ENCODE results near the gene ABAT. TPM values are rescaled to one million over a fixed set of nuclear protein-coding genes. Genes with fewer than 3 reads are reported as not detected.
A peak's percentile ranks its signal among the peaks of the same experiment; 100 is the strongest.
"Not testable (repeated sequence)": the region's sequence is repeated elsewhere in the genome, so short reads cannot be mapped to it uniquely, and the experiment has no call there.

The ABAT gene
- total RNA-seq, 2 donors from 2014 or later = 3.5 to 8.7 TPM

DNA sequence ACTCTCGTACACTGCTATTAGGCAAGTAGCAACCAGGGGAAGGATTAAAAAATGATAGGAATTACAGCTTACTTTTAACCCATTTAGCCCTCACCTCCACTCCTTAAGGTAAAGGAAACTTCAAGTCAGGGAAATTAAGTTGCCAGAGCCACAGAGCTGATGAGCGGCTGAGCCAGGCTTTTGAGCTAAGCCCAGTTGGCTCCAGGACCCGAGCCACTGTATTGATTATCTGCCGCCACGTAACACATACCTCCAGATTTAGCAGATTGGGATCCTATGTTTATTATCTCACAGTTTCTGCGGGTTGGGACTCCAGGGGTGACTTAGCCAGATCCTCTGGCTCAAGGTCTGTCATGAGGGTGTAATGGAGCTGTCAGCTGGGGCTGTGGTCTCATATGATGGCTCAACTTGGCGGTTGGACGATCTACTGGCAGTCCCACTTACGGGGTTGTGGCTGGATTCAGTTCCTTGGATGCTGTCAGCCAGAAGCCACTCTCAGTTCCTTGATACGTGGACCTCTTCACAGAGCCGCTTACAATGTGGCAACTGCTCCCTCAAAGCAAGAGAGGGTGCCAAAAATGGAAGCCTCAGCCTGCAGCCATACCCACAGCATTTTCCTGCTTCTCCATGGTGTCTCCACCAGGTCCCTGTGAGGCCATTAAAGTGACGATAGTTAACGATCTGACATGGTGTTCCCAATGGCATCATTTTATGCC, 65.7 kb downstream of the ABAT start:
- ATAC-seq = no peak
- Mint-ChIP-seq H3K36me3 (peaks cover 0 to 7% of the 10 kb centered on the region in 2 donors), H3K9me3 (no peaks in the 10 kb centered on the region), H3K27ac (peak overlapping the region in 1 of 2 donors; percentile 10)
- DNase-seq (ENCODE audit: low spot score in 2 of 2) = no peak

DNA sequence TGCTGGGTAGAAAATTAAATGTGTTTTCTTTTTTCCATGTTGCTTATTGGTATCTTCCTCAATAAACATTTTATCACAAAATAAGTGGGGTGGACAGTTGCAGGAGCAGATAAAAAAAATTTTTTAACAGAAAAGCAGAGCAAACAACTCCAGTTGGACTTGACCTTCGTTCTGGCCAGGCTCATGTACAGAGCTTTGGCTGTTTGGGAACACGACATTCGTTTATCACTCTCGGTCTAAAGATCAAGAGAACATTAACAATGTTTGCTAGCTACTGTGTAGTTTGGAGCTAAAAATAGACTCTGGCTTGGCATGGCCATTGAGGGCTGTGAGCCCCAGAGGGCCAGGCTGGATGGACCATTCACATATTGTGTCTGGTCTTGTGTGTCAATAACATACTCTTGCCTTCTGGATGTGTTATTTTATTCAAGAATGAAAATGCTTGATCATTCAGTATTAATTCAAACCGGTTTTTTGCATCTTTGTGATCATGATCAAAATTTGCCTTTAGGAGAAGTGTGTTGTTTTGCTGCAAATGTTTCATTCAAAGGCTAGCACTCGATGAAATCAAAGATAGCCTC, 66.4 kb downstream of the ABAT start:
- no peak for DNase-seq (ENCODE audit: low spot score in 2 of 2)
- Mint-ChIP-seq H3K9me3 (no peaks in the 10 kb centered on the region), H3K27ac (no peak overlapping the region), H3K36me3 (peaks cover 0 to 5% of the 10 kb centered on the region in 2 donors)
- ATAC-seq = no peak

DNA sequence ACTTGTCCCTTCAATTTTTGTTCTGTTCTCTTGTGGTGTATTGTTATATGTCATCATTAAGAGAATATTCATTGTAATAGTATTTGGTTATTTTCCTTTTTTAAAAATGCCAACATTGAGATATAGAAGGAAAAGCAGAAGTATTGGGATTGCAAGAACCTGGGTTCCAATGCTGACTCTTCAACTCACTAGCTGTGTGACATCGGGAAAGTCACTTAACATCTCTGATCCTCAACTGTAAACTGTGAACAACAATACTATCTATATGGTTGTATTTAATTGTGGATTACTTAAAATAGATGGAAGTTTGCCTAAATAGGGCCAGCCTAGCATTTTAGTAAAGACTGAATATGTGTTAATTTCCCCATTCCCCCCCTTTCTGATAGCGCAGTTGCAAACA, 67.2 kb downstream of the ABAT start:
- no peak for DNase-seq (ENCODE audit: low spot score in 2 of 2)
- H3K36me3 Mint-ChIP-seq = no peaks in the 10 kb centered on the region
- no peak for ATAC-seq
- H3K27ac Mint-ChIP-seq = no peak overlapping the region
- no peaks in the 10 kb centered on the region for H3K9me3 Mint-ChIP-seq

GRCh38 chr16:8742068-8742467, 67.7 kb downstream of the ABAT start:
- Mint-ChIP-seq H3K27ac (peak overlapping the region in 1 of 2 donors; percentile 58), H3K36me3 (no peaks in the 10 kb centered on the region), H3K9me3 (no peaks in the 10 kb centered on the region)
- DNase-seq (ENCODE audit: low spot score in 2 of 2) = no peak
- no peak for ATAC-seq

DNA sequence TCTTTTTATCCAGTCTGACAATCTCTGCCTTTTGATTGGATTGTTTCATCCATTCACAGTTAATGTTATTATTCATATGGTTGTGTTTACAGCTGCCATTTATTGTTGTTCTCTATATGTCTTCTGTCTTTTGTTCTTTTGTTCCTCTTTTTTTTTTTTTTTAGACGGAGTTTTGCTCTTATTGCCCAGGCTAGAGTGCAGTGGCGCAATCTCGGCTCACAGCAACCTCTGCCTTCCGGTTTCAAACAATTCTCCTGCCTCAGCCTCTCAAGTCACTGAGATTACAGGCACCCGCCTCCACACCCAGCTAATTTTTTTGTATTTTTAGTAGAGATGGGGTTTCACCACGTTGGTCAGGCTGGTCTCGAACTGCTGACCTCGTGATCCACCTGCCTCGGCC, 74.5 kb downstream of the ABAT start:
- not testable (repeated sequence) for H3K27ac Mint-ChIP-seq

GRCh38 chr16:8751481-8752311, 77.3 kb downstream of the ABAT start:
- Mint-ChIP-seq H3K36me3 (no peaks in the 10 kb centered on the region), H3K9me3 (no peaks in the 10 kb centered on the region), H3K27ac (no peak overlapping the region)
- DNase-seq (ENCODE audit: low spot score in 2 of 2) = no peak
- ATAC-seq = no peak

More for the DNA sequence above, 74.5 kb downstream of the ABAT start:
- H3K36me3 Mint-ChIP-seq; H3K9me3 Mint-ChIP-seq; ATAC-seq; DNase-seq (ENCODE audit: low spot score in 2 of 2): not testable (repeated sequence)

- no peak for DNase-seq (ENCODE audit: low spot score in 2 of 2)
- ATAC-seq = no peak
- Mint-ChIP-seq H3K27ac (no peak overlapping the region), H3K36me3 (no peaks in the 10 kb centered on the region), H3K9me3 (no peaks in the 10 kb centered on the region)
Observed at GRCh38 chr16:8752706-8753105, 78.3 kb downstream of the ABAT start.

DNA sequence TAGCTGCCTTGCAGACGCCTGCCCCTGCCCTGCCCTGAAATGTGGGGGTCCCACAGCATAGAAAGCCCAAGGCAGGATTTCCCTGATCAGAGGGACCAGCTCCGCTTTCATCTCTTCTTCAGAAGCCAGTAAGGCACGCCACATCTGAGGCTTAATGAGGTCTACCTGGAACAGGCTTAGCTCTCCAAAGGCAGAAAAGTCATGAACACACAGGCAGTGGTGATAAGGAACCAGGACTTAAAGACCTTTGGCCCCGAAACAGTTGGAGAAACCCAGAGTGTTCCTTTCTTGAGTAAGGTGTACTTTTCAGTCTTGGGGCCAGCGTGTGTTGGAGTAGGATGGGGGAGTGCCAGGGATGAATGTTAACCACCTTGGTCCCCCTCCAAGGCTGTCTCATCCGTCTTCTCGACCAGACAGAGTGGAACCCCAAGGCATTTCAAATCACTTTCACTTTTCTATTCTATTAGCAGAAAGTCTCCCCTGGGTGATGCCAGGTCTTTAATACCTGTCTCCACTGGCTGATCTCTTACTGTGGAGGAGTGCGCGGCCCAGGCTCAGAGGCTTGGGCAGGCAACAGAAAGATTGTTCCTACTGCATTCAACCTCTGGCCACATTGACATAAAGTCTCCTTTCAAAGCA, 79.1 kb downstream of the ABAT start:
- Mint-ChIP-seq H3K9me3 (no peaks in the 10 kb centered on the region), H3K36me3 (no peaks in the 10 kb centered on the region), H3K27ac (peak overlapping the region in 1 of 2 donors; percentile 50)
- DNase-seq (ENCODE audit: low spot score in 2 of 2) (no peak), ATAC-seq (no peak)

DNA sequence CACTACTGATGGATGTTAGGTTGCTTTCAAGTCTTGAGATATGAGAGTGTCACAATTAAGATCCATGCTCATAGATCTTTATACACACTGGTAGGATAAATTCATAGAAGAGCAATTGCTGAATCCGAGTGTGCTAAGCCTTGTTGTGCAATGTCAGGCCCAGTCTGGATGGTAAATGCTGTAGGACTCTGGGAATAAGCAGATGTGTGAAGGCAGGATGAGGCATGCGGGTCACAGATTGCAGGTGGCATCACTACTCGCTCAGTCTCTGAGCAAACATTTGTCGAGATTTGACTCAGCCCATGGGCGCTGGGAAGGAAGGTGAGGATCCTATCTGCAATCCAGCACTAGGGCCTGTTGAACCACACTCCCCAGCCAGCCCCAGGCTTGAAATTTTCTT, 82.3 kb downstream of the ABAT start:
- H3K36me3 Mint-ChIP-seq = no peaks in the 10 kb centered on the region
- ATAC-seq (no peak), DNase-seq (ENCODE audit: low spot score in 2 of 2) (no peak)
- H3K9me3 Mint-ChIP-seq = no peaks in the 10 kb centered on the region
- no peak overlapping the region for H3K27ac Mint-ChIP-seq

- H3K9me3 Mint-ChIP-seq = no peaks in the 10 kb centered on the region
Observed at GRCh38 chr16:8758022-8758421, 83.6 kb downstream of the ABAT start.

DNA sequence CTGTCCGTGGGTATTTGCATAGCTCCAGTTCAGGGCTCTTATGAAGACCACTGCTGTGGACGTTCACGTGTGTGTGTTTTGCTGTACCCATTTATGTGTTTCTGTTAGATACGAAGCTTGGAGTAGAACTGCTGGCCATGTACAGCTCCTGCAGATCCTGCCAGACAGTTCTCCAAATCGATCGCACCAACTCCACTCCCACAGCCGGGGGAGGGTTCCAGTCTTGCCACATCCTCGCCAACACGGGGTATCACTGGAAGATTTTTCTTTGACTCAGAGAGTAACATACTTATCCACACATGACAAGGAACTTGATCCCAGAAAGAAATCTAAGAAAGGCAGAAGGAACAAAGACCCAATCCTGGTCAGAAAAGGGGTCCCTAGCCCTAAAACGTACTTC, 85.6 kb downstream of the ABAT start:
- no peak overlapping the region for H3K27ac Mint-ChIP-seq
- ATAC-seq (no peak), DNase-seq (ENCODE audit: low spot score in 2 of 2) (no peak)
- no peaks in the 10 kb centered on the region for H3K9me3 Mint-ChIP-seq
- no peaks in the 10 kb centered on the region for H3K36me3 Mint-ChIP-seq

More at GRCh38 chr16:8758022-8758421, 83.6 kb downstream of the ABAT start:
- Mint-ChIP-seq H3K27ac (no peak overlapping the region), H3K36me3 (no peaks in the 10 kb centered on the region)
- ATAC-seq (no peak), DNase-seq (ENCODE audit: low spot score in 2 of 2) (no peak)

DNA sequence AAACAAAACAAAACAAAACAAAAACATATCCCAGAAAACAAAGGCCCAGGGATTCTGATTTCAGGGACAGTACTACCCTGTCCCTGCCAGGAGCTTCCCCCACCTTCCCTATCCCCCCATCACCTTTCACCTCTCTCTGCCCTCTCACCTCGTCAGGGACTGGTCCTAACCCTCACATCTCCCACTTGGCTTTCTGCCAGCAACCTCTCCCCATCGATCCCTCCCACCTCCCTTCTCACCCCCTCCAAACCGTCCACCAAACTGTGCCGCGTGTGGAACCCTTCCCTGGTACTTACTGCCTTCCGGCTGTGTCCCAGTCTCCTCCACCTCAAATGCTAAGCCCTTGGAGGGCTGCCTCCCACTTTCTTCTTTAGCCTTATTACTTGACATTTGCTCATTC, 86.7 kb downstream of the ABAT start:
- H3K36me3 Mint-ChIP-seq = no peaks in the 10 kb centered on the region

GRCh38 chr16:8762254-8762653, 87.8 kb downstream of the ABAT start:
- no peak overlapping the region for H3K27ac Mint-ChIP-seq

More for the DNA sequence above, 86.7 kb downstream of the ABAT start:
- Mint-ChIP-seq H3K9me3 (no peaks in the 10 kb centered on the region), H3K27ac (peak overlapping the region in 1 of 2 donors; percentile 40)
- no peak for DNase-seq (ENCODE audit: low spot score in 2 of 2)
- ATAC-seq = no peak

GRCh38 chr16:8763083-8763482, 88.7 kb downstream of the ABAT start:
- H3K27ac Mint-ChIP-seq = no peak overlapping the region

More at GRCh38 chr16:8762254-8762653, 87.8 kb downstream of the ABAT start:
- ATAC-seq (no peak), DNase-seq (ENCODE audit: low spot score in 2 of 2) (no peak)
- Mint-ChIP-seq H3K9me3 (no peaks in the 10 kb centered on the region), H3K36me3 (no peaks in the 10 kb centered on the region)

DNA sequence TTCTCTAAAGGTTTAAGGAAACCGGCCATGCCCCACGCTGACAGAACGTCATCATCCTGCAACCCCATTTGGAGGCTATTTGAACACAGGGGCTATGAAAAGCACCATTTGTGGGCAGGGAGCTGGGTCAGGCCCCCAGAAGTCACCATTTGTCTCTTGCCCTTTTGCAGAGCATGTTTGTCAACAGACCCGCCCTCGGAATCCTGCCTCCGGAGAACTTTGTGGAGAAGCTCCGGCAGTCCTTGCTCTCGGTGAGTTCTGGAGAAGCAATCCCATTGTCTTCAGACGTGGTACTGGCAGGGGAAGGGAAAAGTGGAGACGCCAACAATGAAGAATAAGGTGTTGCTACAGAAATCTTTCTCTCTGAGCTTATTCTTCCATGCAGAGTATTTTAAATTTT, 89.5 kb downstream of the ABAT start:
- no peak for ATAC-seq
- H3K36me3 Mint-ChIP-seq = peaks cover 0 to 4% of the 10 kb centered on the region in 2 donors
- DNase-seq (ENCODE audit: low spot score in 2 of 2) = no peak
- H3K27ac Mint-ChIP-seq = no peak overlapping the region
- H3K9me3 Mint-ChIP-seq = no peaks in the 10 kb centered on the region

More at GRCh38 chr16:8763083-8763482, 88.7 kb downstream of the ABAT start:
- no peak for DNase-seq (ENCODE audit: low spot score in 2 of 2)
- H3K36me3 Mint-ChIP-seq = peaks cover 0 to 1% of the 10 kb centered on the region in 2 donors
- H3K9me3 Mint-ChIP-seq = no peaks in the 10 kb centered on the region
- no peak for ATAC-seq

- Mint-ChIP-seq H3K36me3 (peaks cover 0 to 4% of the 10 kb centered on the region in 2 donors), H3K9me3 (no peaks in the 10 kb centered on the region), H3K27ac (peak overlapping the region in 1 of 2 donors; percentile 22)
- no peak for DNase-seq (ENCODE audit: low spot score in 2 of 2)
- ATAC-seq = no peak
Observed at GRCh38 chr16:8764525-8765250, 90.3 kb downstream of the ABAT start.

Measured in activated naive CD4-positive, alpha-beta T cell treated with anti-CD3 and anti-CD28 coated beads, Interleukin-2, amount 50 U/mL, for 72 hours (primary cell).